ENCODE measurements around the gene FXN.

GRCh38 chr9:69036799-69037198 is 1.2 kb downstream of the FXN start:
- TF ChIP-seq CTCF (conservative IDR thresholded peaks at IDR 0.05): no peak
- no peak for TF ChIP-seq ZFX (IDR thresholded peaks at IDR 0.05)

Measured in C4-2B (cell line).